Measurements from ENCODE around the gene STK11. TPM values are rescaled to one million over a fixed set of nuclear protein-coding genes. Genes with fewer than 3 reads are reported as not detected.

STK11 gene, protein sequence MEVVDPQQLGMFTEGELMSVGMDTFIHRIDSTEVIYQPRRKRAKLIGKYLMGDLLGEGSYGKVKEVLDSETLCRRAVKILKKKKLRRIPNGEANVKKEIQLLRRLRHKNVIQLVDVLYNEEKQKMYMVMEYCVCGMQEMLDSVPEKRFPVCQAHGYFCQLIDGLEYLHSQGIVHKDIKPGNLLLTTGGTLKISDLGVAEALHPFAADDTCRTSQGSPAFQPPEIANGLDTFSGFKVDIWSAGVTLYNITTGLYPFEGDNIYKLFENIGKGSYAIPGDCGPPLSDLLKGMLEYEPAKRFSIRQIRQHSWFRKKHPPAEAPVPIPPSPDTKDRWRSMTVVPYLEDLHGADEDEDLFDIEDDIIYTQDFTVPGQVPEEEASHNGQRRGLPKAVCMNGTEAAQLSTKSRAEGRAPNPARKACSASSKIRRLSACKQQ
- 35.0 TPM for polyA plus RNA-seq (2013, experiment 1 of 2)
- polyA plus RNA-seq (2013, experiment 2 of 2): 34.0 TPM

DNA sequence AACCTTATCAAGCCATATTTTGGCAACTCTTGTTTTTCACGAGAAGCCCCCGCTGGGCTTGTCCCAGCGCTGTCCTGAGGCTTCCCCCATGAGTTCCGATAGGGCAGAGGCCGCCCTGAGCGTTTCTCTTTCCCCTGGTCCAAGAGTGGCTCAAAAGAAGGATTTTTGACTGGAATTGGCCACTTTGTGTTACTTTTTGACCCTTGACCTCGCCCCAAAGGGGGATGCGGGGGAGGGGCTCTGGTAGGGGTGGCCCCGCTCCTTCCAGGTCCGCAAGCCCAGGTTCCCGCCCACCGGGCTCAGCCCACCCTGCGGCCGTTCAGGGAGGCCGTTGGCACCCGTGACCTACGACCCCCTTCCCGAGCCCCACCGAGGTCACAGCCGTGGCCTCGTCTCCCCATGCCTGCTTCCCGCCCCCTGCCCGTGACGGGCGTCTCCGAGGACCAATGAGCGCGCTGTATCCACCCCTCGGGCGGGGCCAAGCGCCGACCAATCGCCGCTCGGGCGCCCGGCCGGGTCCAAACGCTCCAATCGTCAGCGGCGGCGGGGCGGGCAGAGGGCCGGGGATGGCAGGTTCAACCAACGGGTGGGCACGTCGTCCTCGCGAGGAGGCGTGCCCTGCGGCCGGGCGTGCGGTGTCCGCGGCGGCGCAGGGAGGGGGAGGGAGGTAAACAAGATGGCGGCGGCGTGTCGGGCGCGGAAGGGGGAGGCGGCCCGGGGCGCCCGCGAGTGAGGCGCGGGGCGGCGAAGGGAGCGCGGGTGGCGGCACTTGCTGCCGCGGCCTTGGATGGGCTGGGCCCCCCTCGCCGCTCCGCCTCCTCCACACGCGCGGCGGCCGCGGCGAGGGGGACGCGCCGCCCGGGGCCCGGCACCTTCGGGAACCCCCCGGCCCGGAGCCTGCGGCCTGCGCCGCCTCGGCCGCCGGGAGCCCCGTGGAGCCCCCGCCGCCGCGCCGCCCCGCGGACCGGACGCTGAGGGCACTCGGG lies at the start of gene STK11:
Gene STK11 (plus strand): TSS at position 665 of the 986 bp plus-strand sequence. CDS start 1,136 bp downstream, outside the sequence.
- WGBS, 2 donors (ENCODE audit: extremely low coverage in 2 of 2, insufficient read length in 2 of 2, insufficient replicate concordance in 1 of 2): no CpG with 5 or more reads among the region's 114 CpGs
- Histone ChIP-seq H3K4me3 (ENCODE audit: low read length in 2 of 2) (peak within 1 kb of the TSS; percentile 66 to 98), H2AFZ (ENCODE audit: low read length) (peak within 1 kb of the TSS; percentile 81), H3K4ac (ENCODE audit: low read length) (no peak within 1 kb of the TSS), H3K18ac (ENCODE audit: low read length) (peak within 1 kb of the TSS; percentile 90), H3K14ac (ENCODE audit: low read length) (no peak within 1 kb of the TSS), H2BK120ac (ENCODE audit: low read depth, low read length) (peak within 1 kb of the TSS; percentile 52), H3K27me3 (ENCODE audit: control insufficient read depth in 3 of 3, insufficient read depth in 3 of 3, low read depth in 1 of 3, low read length in 3 of 3) (no peaks in the 10 kb centered on the region), H3K27ac (replicated peaks; ENCODE audit: low read length) (peak within 1 kb of the TSS; percentile 95), H3K23ac (ENCODE audit: low read depth, low read length, poor library complexity) (peak within 1 kb of the TSS; percentile 97), H3K9me3 (replicated peaks in 1 of 2; ENCODE audit: control insufficient read depth in 2 of 2, insufficient read depth in 1 of 2, low read depth in 1 of 2, low read length in 2 of 2) (no peaks in the 10 kb centered on the region), H2BK15ac (ENCODE audit: low read length) (no peak within 1 kb of the TSS), H4K8ac (ENCODE audit: low read depth, low read length) (no peak within 1 kb of the TSS), H3K79me1 (ENCODE audit: low read depth, low read length) (peaks cover 27% of the 10 kb centered on the region), H3K4me2 (ENCODE audit: insufficient read depth, low read length, poor library complexity, severe bottlenecking) (peak within 1 kb of the TSS; percentile 93), H2BK5ac (ENCODE audit: low read length) (no peak within 1 kb of the TSS), H4K91ac (ENCODE audit: low read depth, low read length, poor library complexity) (no peak within 1 kb of the TSS), H3K9ac (ENCODE audit: low read depth, low read length, poor library complexity) (peak within 1 kb of the TSS; percentile 81), H3K4me1 (ENCODE audit: control insufficient read depth in 2 of 2, insufficient read depth in 1 of 2, low read depth in 1 of 2, low read length in 2 of 2) (peaks cover 13 to 18% of the 10 kb centered on the region in 2 donors), H2BK12ac (ENCODE audit: low read length) (no peak within 1 kb of the TSS), H3K36me3 (replicated peaks in 1 of 2; ENCODE audit: control insufficient read depth in 2 of 2, insufficient read depth in 2 of 2, low read length in 2 of 2) (peaks cover 7 to 30% of the 10 kb centered on the region in 2 donors), H2AK5ac (ENCODE audit: low read depth, low read length) (peak within 1 kb of the TSS; percentile 58)
- DNase-seq (ENCODE audit: low spot score): peak; percentile 99

DNA sequence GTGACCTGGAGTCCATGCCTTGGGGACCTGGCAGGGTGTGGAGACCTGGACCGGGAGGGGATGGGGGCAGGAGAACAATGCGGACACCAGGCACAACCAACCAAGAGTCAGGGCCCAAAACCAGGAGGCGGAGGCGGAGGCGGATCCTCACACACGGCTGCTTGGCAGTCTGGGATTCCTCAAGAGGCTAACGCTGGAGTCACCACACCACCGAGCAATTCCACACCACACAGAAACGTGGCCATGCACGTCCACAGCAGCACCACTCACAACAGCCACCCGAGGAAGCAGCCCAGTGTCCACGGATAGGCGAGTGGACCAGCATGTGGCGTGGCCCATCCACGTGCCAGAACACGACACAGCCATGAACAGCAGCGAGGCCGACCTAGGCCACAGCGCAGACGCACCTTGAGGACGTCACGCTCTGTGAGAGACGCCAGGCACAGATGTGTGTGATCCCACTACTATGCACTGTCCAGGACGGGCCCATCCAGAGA lies 49.2 kb upstream of the STK11 start:
- Histone ChIP-seq H3K4ac (ENCODE audit: low read length) (peak overlapping the region; percentile 66), H2BK15ac (ENCODE audit: low read length) (peak overlapping the region; percentile 20), H3K4me2 (ENCODE audit: insufficient read depth, low read length, poor library complexity, severe bottlenecking) (no peak overlapping the region), H2AK5ac (ENCODE audit: low read depth, low read length) (peak overlapping the region; percentile 61), H3K79me1 (ENCODE audit: low read depth, low read length) (peaks cover 19% of the 10 kb centered on the region), H2BK5ac (ENCODE audit: low read length) (peak overlapping the region; percentile 39), H3K23ac (ENCODE audit: low read depth, low read length, poor library complexity) (peak overlapping the region; percentile 95), H3K4me1 (ENCODE audit: control insufficient read depth in 2 of 2, insufficient read depth in 1 of 2, low read depth in 1 of 2, low read length in 2 of 2) (peaks cover 0 to 4% of the 10 kb centered on the region in 2 donors), H3K4me3 (ENCODE audit: low read length in 2 of 2) (no peak overlapping the region), H3K36me3 (replicated peaks in 1 of 2; ENCODE audit: control insufficient read depth in 2 of 2, insufficient read depth in 2 of 2, low read length in 2 of 2) (peaks cover 0 to 8% of the 10 kb centered on the region in 2 donors), H3K14ac (ENCODE audit: low read length) (peak overlapping the region; percentile 75), H4K91ac (ENCODE audit: low read depth, low read length, poor library complexity) (no peak overlapping the region), H3K27me3 (ENCODE audit: control insufficient read depth in 3 of 3, insufficient read depth in 3 of 3, low read depth in 1 of 3, low read length in 3 of 3) (peaks cover 0 to 2% (median 0%) of the 10 kb centered on the region in 3 experiments), H2BK120ac (ENCODE audit: low read depth, low read length) (no peak overlapping the region), H2AFZ (ENCODE audit: low read length) (no peak overlapping the region), H3K9ac (ENCODE audit: low read depth, low read length, poor library complexity) (peak overlapping the region; percentile 75), H4K8ac (ENCODE audit: low read depth, low read length) (no peak overlapping the region), H2BK12ac (ENCODE audit: low read length) (no peak overlapping the region), H3K27ac (replicated peaks; ENCODE audit: low read length) (peak overlapping the region; percentile 32), H3K18ac (ENCODE audit: low read length) (peak overlapping the region; percentile 88), H3K9me3 (replicated peaks in 1 of 2; ENCODE audit: control insufficient read depth in 2 of 2, insufficient read depth in 1 of 2, low read depth in 1 of 2, low read length in 2 of 2) (no peaks in the 10 kb centered on the region)
- WGBS, 2 donors (ENCODE audit: extremely low coverage in 2 of 2, insufficient read length in 2 of 2, insufficient replicate concordance in 1 of 2): no CpG with 5 or more reads among the region's 24 CpGs
- no peak for DNase-seq (ENCODE audit: low spot score)

DNA sequence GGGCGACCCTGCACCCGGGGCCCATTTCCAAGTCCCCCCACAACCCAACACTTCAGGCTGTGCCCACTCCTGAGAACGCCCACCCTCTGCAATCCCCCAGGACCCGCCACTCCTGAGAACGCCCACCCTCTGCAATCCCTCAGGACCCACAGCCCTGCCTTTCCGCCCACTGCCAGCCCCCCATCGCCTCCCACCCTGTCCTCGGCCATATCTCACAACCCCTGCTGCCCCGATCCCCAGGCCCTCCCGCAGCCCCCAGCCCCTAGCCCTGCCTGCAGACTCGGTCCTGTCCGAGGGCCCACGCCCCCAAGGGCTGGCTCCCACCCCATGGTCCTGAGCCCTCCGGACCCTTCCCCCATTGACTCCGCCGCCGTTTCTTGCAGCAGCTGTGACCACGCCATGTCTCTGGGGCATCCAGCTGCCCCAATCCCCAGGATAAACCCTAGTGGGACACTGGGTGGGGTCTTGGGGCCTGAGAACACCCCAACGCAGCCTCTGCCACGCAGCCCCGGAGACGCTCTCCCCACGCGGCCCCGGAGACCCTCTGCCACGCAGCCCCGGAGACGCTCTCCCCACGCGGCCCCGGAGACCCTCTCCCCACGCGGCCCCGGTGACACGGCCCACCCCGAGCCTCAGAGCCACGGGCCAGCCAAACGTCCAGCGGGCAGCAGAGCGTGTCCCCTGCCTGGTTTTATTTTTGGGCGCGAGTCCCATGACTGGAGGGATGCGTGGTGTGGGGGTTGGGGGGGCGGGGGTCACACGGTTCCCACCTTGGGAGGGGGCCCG lies 48.6 kb upstream of the STK11 start:
- Histone ChIP-seq H3K27ac (replicated peaks; ENCODE audit: low read length) (no peak overlapping the region), H4K91ac (ENCODE audit: low read depth, low read length, poor library complexity) (no peak overlapping the region), H3K4ac (ENCODE audit: low read length) (no peak overlapping the region), H3K14ac (ENCODE audit: low read length) (no peak overlapping the region), H2BK15ac (ENCODE audit: low read length) (no peak overlapping the region), H2AK5ac (ENCODE audit: low read depth, low read length) (peak overlapping the region; percentile 60), H3K9me3 (replicated peaks in 1 of 2; ENCODE audit: control insufficient read depth in 2 of 2, insufficient read depth in 1 of 2, low read depth in 1 of 2, low read length in 2 of 2) (no peaks in the 10 kb centered on the region), H3K27me3 (ENCODE audit: control insufficient read depth in 3 of 3, insufficient read depth in 3 of 3, low read depth in 1 of 3, low read length in 3 of 3) (peaks cover 0 to 2% (median 0%) of the 10 kb centered on the region in 3 experiments), H2BK120ac (ENCODE audit: low read depth, low read length) (no peak overlapping the region), H3K36me3 (replicated peaks in 1 of 2; ENCODE audit: control insufficient read depth in 2 of 2, insufficient read depth in 2 of 2, low read length in 2 of 2) (peaks cover 0 to 8% of the 10 kb centered on the region in 2 donors), H3K18ac (ENCODE audit: low read length) (peak overlapping the region; percentile 27), H2BK12ac (ENCODE audit: low read length) (no peak overlapping the region), H3K4me3 (ENCODE audit: low read length in 2 of 2) (no peak overlapping the region), H4K8ac (ENCODE audit: low read depth, low read length) (no peak overlapping the region), H2AFZ (ENCODE audit: low read length) (no peak overlapping the region), H3K4me2 (ENCODE audit: insufficient read depth, low read length, poor library complexity, severe bottlenecking) (no peak overlapping the region), H3K23ac (ENCODE audit: low read depth, low read length, poor library complexity) (peak overlapping the region; percentile 95), H3K79me1 (ENCODE audit: low read depth, low read length) (peaks cover 19% of the 10 kb centered on the region), H3K4me1 (ENCODE audit: control insufficient read depth in 2 of 2, insufficient read depth in 1 of 2, low read depth in 1 of 2, low read length in 2 of 2) (peaks cover 0 to 6% of the 10 kb centered on the region in 2 donors), H3K9ac (ENCODE audit: low read depth, low read length, poor library complexity) (peak overlapping the region; percentile 75), H2BK5ac (ENCODE audit: low read length) (peak overlapping the region; percentile 39)
- no peak for DNase-seq (ENCODE audit: low spot score)
- WGBS, 2 donors (ENCODE audit: extremely low coverage in 2 of 2, insufficient read length in 2 of 2, insufficient replicate concordance in 1 of 2): no CpG with 5 or more reads among the region's 46 CpGs

Measured in neuronal stem cell (in vitro differentiated cells).